Sigmoid colon (tissue), 4 donors: ENCODE data around the gene CTAG2.

Experiments
- CTCF ChIP-seq, 4 experiments: fragments of 450-650 bp in 3 of 4; fragments of 200-600 bp in 1 of 4; IDR thresholded peaks; one replicate each; pipeline ENCODE4 v1.5.1; 2016 to 2019; ENCODE audit warnings: antibody characterized with exemption in 4 of 4, mild to moderate bottlenecking in 3 of 4, moderate library complexity in 2 of 4
- POLR2A ChIP-seq, 2 donors: fragments of 450-650 bp; IDR thresholded peaks; one replicate each; pipeline ENCODE4 v1.6.1; 2016; ENCODE audit warnings: antibody characterized with exemption in 2 of 2, mild to moderate bottlenecking in 2 of 2, moderate library complexity in 2 of 2
- POLR2AphosphoS5 ChIP-seq, 4 donors: sonication (generic); formaldehyde crosslinking; IDR thresholded peaks; one replicate each; pipeline ENCODE4 v1.6.1; 2017; ENCODE audit warnings: antibody characterized with exemption in 4 of 4

- no peak for TF ChIP-seq CTCF (IDR thresholded peaks at IDR 0.05)
- no peak for TF ChIP-seq POLR2AphosphoS5 (IDR thresholded peaks at IDR 0.05)
- no peak for TF ChIP-seq POLR2A (IDR thresholded peaks at IDR 0.05)
These were observed 8.5 kb upstream of the CTAG2 start for GRCh38 chrX:154661899-154662298.
